HepG2 (cell line): ENCODE results near the gene GRAMD4. TPM values are rescaled to one million over a fixed set of nuclear protein-coding genes. Genes with fewer than 3 reads are reported as not detected.

Experiments used
- ATAC-seq: fragments of 200-7000 bp; cut with Tn5 transposase; 3 replicates; pipeline ENCODE4 v1.9.1; 2020; ENCODE audit warnings: mild to moderate bottlenecking, moderate library complexity
- BruUV-seq: library from RNA; stranded (reverse); fragments of 400-500 nt; replicated peaks from 2 replicates; lab custom pipeline; 2021; lab: Mats Ljungman, UMichigan
- CTCF ChIA-PET: fragments of 300-600 bp; formaldehyde crosslinking; extraction: SDS; loops from one replicate; lab custom pipeline; 2021; ENCODE audit warnings: low total read pairs, inconsistent platforms, low intra/inter-chr PET ratio; lab: Yijun Ruan, JAX
- POLR2A ChIA-PET: fragments of 350-600 bp; sonication (Branson Sonifier 250); formaldehyde crosslinking; loops from one replicate; lab custom pipeline; 2020; ENCODE audit warnings: antibody characterized with exemption, inconsistent platforms; lab: Yijun Ruan, JAX
- DNase-seq: peaks from one replicate; pipeline ENCODE4 v3.0.0-alpha.2; 2015; ENCODE audit warnings: low spot score
- FAIRE-seq: peaks from 3 replicates; lab custom pipeline; 2011; peaks lifted over from hg19 to GRCh38; lab: Jason Lieb, UNC
- H2AFZ ChIP-seq: one replicate; pipeline ENCODE4 v1.6.1; 2011; ENCODE audit warnings: low read length, inconsistent platforms
- H3K27ac ChIP-seq: fragments of 300-600 bp; 3 replicates; pipeline ENCODE4 v1.8.0; 2011; ENCODE audit warnings: mixed run types, mild to moderate bottlenecking, mixed read lengths, low read length, inconsistent platforms; ENCODE audit not compliant: insufficient read depth; ENCODE audit errors: extremely low read length
- H3K27me3 ChIP-seq, 2 experiments: fragments of 200-600 bp in 1 of 2; 2 replicates in 1 of 2; 3 replicates in 1 of 2; pipeline versions ENCODE4 v1.6.0 to v1.8.0; 2011; ENCODE audit warnings: low read length in 2 of 2, mild to moderate bottlenecking in 2 of 2, moderate library complexity in 2 of 2, inconsistent platforms in 1 of 2; ENCODE audit not compliant: insufficient read depth in 2 of 2, control insufficient read depth in 1 of 2
- H3K36me3 ChIP-seq, 2 experiments: fragments of 200-600 bp in 1 of 2; replicated peaks in 1 of 2; 2 replicates in 1 of 2; 3 replicates in 1 of 2; pipeline versions ENCODE4 v1.5.1 to v1.8.0; 2011; ENCODE audit warnings: low read length in 2 of 2, inconsistent platforms in 1 of 2; ENCODE audit not compliant: insufficient read depth in 2 of 2, control insufficient read depth in 1 of 2
- H3K4me1 ChIP-seq: 2 replicates; pipeline ENCODE4 v1.5.1; 2012; ENCODE audit warnings: low read length, inconsistent platforms; ENCODE audit not compliant: insufficient read depth
- H3K4me2 ChIP-seq: 2 replicates; pipeline ENCODE4 v1.6.0; 2011; ENCODE audit warnings: low read depth, low read length, inconsistent platforms
- H3K4me3 ChIP-seq, 3 experiments: fragments of 200-600 bp in 1 of 3; sonication (generic), shearing (Covaris generic) in 1 of 3; replicated peaks in 1 of 3; 2 replicates each; pipeline ENCODE4 v1.5.1; 2011 to 2016; ENCODE audit warnings: low read length in 3 of 3, inconsistent platforms in 2 of 3, low read depth in 2 of 3, mild to moderate bottlenecking in 2 of 3, control low read depth in 1 of 3, mixed read lengths in 1 of 3; ENCODE audit not compliant: insufficient read depth in 1 of 3
- H3K79me2 ChIP-seq: one replicate; pipeline ENCODE4 v1.6.1; 2011; ENCODE audit warnings: low read length, inconsistent platforms; ENCODE audit not compliant: insufficient read depth
- H3K9ac ChIP-seq: 2 replicates; pipeline ENCODE4 v1.6.0; 2011; ENCODE audit warnings: mild to moderate bottlenecking, low read depth, low read length, inconsistent platforms; ENCODE audit not compliant: insufficient read depth
- H3K9me3 ChIP-seq: 2 replicates; pipeline ENCODE4 v1.5.1; 2012; ENCODE audit warnings: mild to moderate bottlenecking, low read length
- H4K20me1 ChIP-seq: 2 replicates; pipeline ENCODE4 v1.6.0; 2011; ENCODE audit warnings: inconsistent platforms, mild to moderate bottlenecking, low read length, moderate library complexity; ENCODE audit not compliant: insufficient read depth
- ELF3 ChIP-seq: IDR thresholded peaks from 2 replicates; pipeline ENCODE4 v1.6.1; 2016; ENCODE audit warnings: missing genetic modification reagents, missing compliant biosample characterization
- NCOA5 ChIP-seq: sonication (generic); formaldehyde crosslinking; IDR thresholded peaks from 2 replicates; pipeline ENCODE4 v1.4.0; 2020; ENCODE audit warnings: missing genetic modification reagents
- RBM22 ChIP-seq: fragments of 200-400 bp; formaldehyde crosslinking; optimal IDR thresholded peaks from 2 replicates; pipeline ENCODE3; 2017; ENCODE audit warnings: mild to moderate bottlenecking, low read length, moderate library complexity
- SIN3A ChIP-seq: IDR thresholded peaks from 2 replicates; pipeline ENCODE4 v1.6.1; 2011; ENCODE audit warnings: low read depth, mild to moderate bottlenecking, control low read depth, low read length, borderline replicate concordance
- THYN1 ChIP-seq: sonication (generic); formaldehyde crosslinking; IDR thresholded peaks from 2 replicates; pipeline ENCODE4 v1.8.1; 2023; ENCODE audit warnings: low read depth, mild to moderate bottlenecking, moderate library complexity, missing genetic modification reagents, borderline replicate concordance
- WGBS: methylation state at CpG from one replicate; pipeline ENCODE4 v1.1.6; 2017; ENCODE audit warnings: low lambda C conversion rate; 5-methylcytosine and 5-hydroxymethylcytosine counted together
- in situ Hi-C: cut with HindIII; loops from 2 replicates; pipeline ENCODE4 v1.10.0; 2017; ENCODE audit warnings: low pct_unique_long_range_greater_than_20kb; ENCODE audit not compliant: extremely low pct_ligation_motif_present
- intact Hi-C: fragments of 100-400 bp; cut with micrococcal nuclease; formaldehyde crosslinking; loops from one replicate; pipeline ENCODE4 v1.10.0; 2022; ENCODE audit not compliant: unreplicated experiment
- polyA plus RNA-seq, 8 experiments: library from polyadenylated mRNA; depleted of rRNA in 3 of 8; stranded (reverse) in 7 of 8; unstranded in 1 of 8; fragments of >200 nt; fragmentation: Illumina TruSeq in 4 of 8; extraction: Trizol in 4 of 8; gene quantifications; 2 replicates each; pipeline versions ENCODE4 v1.2.1 to v1.2.3, GENCODE V29; 2011 to 2016; ENCODE audit warnings: low read depth in 4 of 8, missing spikeins in 1 of 8, mixed read lengths in 1 of 8; ENCODE audit not compliant: insufficient read depth in 1 of 8
- total RNA-seq, 5 experiments: library from RNA; depleted of rRNA; stranded (reverse); fragments of >200 nt; fragmentation: Illumina TruSeq; extraction: Trizol; gene quantifications; 2 replicates each; pipeline ENCODE4 v1.2.3, GENCODE V29; 2016; ENCODE audit warnings: low read depth in 1 of 5
- TF ChIP-seq, protein P1 (sequence below): sonication (generic); formaldehyde crosslinking; IDR thresholded peaks from 2 replicates; pipeline ENCODE4 v1.5.1; 2020; ENCODE audit warnings: missing genetic modification reagents, mild to moderate bottlenecking, borderline replicate concordance
- TF ChIP-seq, protein P2 (sequence below): sonication (generic); formaldehyde crosslinking; IDR thresholded peaks from 2 replicates; pipeline ENCODE4 v1.5.0; 2020; ENCODE audit warnings: missing genetic modification reagents
- TF ChIP-seq, protein P3 (sequence below): sonication (generic); formaldehyde crosslinking; IDR thresholded peaks from 2 replicates; pipeline ENCODE4 v1.8.0; 2022; ENCODE audit warnings: mild to moderate bottlenecking, missing genetic modification reagents, moderate library complexity

GRAMD4 gene
- total and polyA plus RNA-seq, 2 of the 13 experiments (the other 11 are each of a cell fraction or from before 2014, with no cell fraction given), result 15.2 to 15.7 TPM

DNA sequence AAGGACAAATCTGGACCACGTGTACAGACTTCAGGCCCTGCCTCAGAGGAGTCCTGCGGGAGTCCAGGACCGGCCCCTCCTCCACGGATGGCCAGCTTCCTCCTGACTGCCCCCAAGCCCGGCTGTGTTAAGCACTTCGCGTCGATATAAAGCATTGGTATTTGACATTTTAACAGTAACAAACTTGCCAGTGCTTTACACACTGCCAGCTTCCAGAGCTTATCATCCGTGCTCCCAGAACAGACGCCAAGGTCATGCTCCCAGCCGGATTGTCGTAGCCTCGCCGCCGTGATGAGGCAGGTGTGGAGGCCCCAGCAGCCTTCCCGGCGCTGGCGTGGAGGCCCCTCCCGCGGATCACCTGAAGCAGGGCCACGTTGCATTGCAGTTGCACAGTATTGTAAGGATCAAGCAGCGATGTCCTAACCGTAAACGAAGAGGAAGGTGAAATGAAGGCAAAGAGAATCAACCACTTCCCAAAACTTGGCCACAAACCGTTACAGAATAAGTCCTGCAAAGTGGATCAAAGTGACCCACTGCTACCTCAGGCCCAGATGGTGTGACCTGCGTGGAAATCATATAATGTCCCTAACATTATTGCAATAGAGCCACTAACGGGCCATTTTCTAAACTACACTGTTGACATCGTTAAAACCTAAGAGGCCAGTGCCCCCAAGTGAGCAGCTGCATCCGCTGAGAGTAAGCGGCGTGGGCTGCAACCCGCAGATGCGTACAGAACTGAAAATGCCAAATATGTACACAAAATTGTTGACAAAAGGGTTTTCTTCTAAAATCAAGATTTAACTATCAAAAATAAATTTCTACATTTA, 66.2 kb downstream of the GRAMD4 start:
- DNase-seq, result no peak
- H2AFZ ChIP-seq, result no peak overlapping the region
- 0 out of 2 replicates have a peak, but pooled peaks cover 3% of the 10 kb centered on the region for H4K20me1 ChIP-seq
- BruUV-seq, result no TSS peak
- in situ Hi-C loops (no loop called here), intact Hi-C loops (no loop called here)
- no peak overlapping the region for H3K4me3 ChIP-seq
- ChIA-PET CTCF (no interaction called here), POLR2A (interaction anchor here (0.6 kb wide), 1 partner anchor 124 kb away, joined by 3 read pairs; no protein-coding TSS in a partner anchor)
- peaks cover 10 to 42% of the 10 kb centered on the region in 2 experiments; a peak in 4 of 5 replicates for H3K36me3 ChIP-seq
- H3K9me3 ChIP-seq, result no peaks in the 10 kb centered on the region
- no peak for FAIRE-seq
- 93% methylated on average over 33 of the region's 33 CpGs for WGBS
- H3K4me1 ChIP-seq, result no peaks in the 10 kb centered on the region
- no peak overlapping the region for H3K27ac ChIP-seq
- H3K27me3 ChIP-seq, result no peaks in the 10 kb centered on the region
- no peak overlapping the region for H3K4me2 ChIP-seq
- H3K9ac ChIP-seq, result no peak overlapping the region
- H3K79me2 ChIP-seq, result no peaks in the 10 kb centered on the region
- no peak for TF ChIP-seq SIN3A
- peak; percentile 12 for TF ChIP-seq RBM22
- TF ChIP-seq THYN1 (CRISPR knock-in tag), result no peak
- no peak for ATAC-seq

DNA sequence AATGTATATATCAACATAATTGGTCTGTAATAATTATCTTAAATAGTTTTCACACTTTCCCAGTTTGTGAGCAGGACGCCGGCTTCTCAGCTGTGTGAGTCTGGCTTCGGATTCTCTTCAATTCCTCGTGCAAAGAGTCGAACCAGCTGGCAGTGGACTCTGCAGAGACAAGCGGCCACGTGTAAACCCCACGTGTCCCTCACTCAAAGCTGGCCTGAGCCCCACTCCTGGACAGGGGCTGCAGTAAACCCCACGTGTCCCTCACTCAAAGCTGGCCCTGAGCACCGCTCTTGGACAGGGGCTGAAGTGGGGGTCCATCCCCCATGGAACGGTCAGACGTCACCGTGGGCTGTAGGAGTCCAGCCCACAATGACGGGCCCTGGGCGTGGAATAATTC, 66.9 kb downstream of the GRAMD4 start:
- in situ Hi-C loops (no loop called here), intact Hi-C loops (no loop called here)
- no peak overlapping the region for H2AFZ ChIP-seq
- BruUV-seq, result no TSS peak
- POLR2A ChIA-PET, result interaction anchor here (0.6 kb wide), 1 partner anchor 124 kb away, joined by 3 read pairs; no protein-coding TSS in a partner anchor
- no peaks in the 10 kb centered on the region for H3K4me1 ChIP-seq
- ATAC-seq (no peak), FAIRE-seq (no peak), DNase-seq (no peak)
- no peak overlapping the region for H3K4me3 ChIP-seq
- H3K4me2 ChIP-seq, result no peak overlapping the region
- H3K9me3 ChIP-seq, result no peaks in the 10 kb centered on the region
- 0 out of 2 replicates have a peak, but pooled peaks cover 3% of the 10 kb centered on the region for H4K20me1 ChIP-seq
- CTCF ChIA-PET, result no interaction called here
- no peaks in the 10 kb centered on the region for H3K79me2 ChIP-seq
- H3K27ac ChIP-seq, result no peak overlapping the region
- WGBS, result 96% methylated on average over 12 of the region's 15 CpGs
- H3K27me3 ChIP-seq, result no peaks in the 10 kb centered on the region
- H3K36me3 ChIP-seq, result peaks cover 12 to 47% of the 10 kb centered on the region in 2 experiments; a peak in 4 of 5 replicates
- no peak overlapping the region for H3K9ac ChIP-seq
- TF ChIP-seq, protein P1, sequence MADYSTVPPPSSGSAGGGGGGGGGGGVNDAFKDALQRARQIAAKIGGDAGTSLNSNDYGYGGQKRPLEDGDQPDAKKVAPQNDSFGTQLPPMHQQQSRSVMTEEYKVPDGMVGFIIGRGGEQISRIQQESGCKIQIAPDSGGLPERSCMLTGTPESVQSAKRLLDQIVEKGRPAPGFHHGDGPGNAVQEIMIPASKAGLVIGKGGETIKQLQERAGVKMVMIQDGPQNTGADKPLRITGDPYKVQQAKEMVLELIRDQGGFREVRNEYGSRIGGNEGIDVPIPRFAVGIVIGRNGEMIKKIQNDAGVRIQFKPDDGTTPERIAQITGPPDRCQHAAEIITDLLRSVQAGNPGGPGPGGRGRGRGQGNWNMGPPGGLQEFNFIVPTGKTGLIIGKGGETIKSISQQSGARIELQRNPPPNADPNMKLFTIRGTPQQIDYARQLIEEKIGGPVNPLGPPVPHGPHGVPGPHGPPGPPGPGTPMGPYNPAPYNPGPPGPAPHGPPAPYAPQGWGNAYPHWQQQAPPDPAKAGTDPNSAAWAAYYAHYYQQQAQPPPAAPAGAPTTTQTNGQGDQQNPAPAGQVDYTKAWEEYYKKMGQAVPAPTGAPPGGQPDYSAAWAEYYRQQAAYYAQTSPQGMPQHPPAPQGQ (CRISPR knock-in tag), result no peak
- TF ChIP-seq ELF3 (no peak), NCOA5 (CRISPR knock-in tag) (no peak)
- TF ChIP-seq, protein P2, sequence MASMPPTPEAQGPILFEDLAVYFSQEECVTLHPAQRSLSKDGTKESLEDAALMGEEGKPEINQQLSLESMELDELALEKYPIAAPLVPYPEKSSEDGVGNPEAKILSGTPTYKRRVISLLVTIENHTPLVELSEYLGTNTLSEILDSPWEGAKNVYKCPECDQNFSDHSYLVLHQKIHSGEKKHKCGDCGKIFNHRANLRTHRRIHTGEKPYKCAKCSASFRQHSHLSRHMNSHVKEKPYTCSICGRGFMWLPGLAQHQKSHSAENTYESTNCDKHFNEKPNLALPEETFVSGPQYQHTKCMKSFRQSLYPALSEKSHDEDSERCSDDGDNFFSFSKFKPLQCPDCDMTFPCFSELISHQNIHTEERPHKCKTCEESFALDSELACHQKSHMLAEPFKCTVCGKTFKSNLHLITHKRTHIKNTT (CRISPR knock-in tag), result no peak
- TF ChIP-seq, protein P3, sequence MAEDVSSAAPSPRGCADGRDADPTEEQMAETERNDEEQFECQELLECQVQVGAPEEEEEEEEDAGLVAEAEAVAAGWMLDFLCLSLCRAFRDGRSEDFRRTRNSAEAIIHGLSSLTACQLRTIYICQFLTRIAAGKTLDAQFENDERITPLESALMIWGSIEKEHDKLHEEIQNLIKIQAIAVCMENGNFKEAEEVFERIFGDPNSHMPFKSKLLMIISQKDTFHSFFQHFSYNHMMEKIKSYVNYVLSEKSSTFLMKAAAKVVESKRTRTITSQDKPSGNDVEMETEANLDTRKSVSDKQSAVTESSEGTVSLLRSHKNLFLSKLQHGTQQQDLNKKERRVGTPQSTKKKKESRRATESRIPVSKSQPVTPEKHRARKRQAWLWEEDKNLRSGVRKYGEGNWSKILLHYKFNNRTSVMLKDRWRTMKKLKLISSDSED (CRISPR knock-in tag), result no peak
